Amygdala (tissue), 56 donors: Measurements from ENCODE around the gene LTO1.
"Not testable (repeated sequence)": the region's sequence is repeated elsewhere in the genome, so short reads cannot be mapped to it uniquely, and the experiment has no call there.

ENCODE experiments used
- DNase-seq, 56 donors: peaks; one replicate each; lab custom pipeline; 2025; lab: John Stamatoyannopoulos, UW

LTO1 gene

DNA sequence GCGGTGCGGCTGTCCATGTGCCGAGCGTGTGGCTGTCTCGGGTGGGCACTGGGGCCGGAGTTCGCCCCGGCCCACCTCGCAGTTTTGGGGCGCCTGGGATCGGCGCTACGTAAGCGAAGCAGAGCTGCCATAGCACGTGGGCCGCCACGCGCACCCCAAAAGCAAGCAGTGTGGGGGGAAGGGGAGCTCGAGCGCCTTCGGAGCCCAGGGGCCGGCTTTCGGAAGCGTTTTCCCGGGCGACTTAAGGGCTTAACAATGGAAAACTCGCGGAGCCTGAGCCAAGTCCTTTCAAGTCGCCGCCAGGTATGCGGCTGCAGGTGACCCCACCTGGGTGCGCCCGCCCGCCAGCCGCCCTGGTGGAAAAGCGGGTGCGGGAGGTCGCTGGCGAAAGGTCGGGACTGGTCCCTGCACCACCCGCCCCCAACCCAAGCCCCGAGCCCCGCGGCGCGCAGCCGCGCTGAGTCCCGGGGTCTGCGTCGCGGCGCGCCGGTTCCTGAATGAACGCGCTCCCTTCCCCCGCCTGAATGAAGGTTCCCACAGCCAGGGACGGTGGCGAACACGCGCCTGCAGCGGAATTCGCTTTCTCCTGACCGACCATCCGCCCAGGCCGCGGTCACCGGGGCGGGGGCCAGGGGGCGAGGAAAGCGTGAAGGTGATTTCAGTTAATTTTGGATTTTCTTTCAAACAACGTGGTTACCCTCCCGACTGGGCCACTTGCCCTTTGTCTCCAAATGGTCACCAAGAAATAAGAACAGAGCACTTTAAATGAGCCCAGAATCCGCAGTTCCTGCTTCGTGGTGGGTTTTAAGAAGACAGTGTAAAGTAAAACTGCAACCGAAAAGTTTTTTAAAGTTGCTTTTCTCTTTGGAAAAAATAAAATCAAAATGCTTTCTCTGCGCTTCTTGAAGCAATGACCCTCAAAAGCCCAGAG is 36.9 kb downstream of the LTO1 start:
- DNase-seq, result peak in 2 of 56 donors; percentile 15 to 41

DNA sequence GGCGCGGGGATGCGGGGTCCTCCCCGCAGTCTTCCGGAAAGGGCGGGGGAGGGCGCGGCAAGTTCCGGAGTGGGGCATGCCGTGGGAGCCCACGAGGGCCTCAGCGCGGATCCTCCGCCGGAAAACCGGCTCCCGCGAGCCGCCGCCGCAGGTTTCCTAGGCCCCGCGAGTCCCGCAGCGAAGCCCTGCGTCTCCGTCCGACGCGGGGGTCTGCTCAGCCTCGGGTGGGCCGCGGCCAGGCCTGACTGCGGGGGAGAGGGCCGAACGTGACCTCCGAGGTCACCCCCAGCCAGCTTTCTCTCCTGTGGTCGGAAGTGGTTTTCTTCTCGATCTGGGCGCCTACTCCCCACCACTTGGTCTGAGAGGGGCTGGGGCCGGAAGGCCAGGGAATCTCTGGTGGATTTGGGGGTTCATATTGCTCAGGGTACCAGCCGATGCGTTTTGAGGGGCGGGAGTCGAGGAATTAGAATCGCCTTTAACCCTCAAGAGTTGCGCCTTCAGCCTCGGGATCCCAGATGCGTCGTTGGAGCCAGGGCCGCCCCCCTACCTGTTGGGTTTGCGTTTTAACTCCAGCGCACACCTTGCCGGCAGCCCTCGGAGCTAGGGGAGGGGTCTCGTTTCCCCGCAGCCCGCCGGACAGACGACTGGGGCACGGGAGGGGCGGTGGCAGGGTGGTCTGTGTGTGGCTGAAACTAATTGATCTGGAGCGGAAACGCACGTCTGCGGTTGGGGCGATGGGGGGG is 37.8 kb downstream of the LTO1 start:
- DNase-seq, result no peak

DNA sequence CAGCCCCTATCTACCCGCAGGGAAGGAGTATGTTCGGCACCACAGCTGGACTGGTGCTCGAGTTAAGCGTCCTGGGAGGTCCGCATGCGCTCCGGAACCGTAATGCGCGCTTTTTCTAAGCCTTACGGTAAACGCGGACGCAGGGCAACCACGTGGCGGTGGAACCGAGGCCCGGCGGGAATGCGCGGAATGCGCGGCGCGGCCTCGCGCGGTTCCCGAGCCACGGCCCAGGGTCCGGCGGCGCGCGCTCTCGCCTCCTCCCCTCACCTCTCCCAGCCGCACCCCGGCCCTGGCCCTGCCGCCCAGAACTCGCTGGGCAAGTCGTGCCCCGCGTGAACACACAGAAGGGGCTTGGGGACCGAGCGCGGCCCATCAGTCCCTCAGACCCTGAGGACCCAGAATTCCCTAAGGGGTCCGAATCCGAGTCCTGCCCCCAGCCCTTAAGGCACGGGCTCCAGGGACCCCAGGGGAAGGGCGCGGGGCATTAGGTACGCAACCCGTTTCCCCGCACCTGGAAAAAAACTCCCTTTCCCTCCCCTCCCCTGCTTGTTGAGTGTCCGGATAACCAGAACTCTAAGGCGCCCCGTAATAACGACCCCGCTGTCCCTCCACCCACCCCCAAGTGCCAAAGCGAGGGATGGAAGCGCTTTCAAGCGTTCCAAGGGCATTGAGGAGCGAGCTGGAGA is 38.5 kb downstream of the LTO1 start:
- peak in 33 of 56 donors; percentile 10 to 64 (median 39) for DNase-seq

DNA sequence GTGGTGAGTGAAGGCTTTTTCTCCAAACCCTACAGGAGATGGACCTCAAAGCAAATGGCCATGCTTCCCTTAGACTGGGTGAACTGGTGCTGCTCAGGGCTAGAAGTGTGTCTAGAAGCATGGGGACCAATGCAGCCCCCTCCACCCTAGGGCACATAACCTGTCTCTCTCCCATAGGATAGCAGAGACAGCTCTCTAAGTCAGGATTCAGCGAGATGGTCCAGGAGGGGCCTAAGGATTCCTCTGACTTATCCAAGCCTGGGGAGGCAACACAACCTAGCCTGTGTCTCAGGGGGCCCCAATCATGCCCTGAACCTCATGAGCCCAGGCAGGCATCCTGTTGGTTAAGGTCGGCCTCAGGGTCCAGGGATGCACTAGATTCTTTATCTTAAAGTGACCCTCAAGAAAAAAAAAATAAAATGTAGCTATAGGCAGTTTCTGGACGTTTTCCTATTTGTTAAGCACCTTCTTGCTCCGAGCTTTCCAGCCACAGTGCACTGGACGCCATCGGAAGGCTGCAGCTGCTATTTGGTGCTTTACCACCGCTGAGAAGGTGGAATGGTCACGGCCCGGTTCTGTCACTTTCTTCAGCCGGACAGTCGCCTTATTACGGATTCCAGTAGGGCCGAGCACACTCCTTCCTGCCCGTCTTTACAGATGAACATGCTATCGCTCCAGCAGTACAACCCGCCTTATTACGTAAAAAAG is 39.2 kb downstream of the LTO1 start:
- no peak for DNase-seq

DNA sequence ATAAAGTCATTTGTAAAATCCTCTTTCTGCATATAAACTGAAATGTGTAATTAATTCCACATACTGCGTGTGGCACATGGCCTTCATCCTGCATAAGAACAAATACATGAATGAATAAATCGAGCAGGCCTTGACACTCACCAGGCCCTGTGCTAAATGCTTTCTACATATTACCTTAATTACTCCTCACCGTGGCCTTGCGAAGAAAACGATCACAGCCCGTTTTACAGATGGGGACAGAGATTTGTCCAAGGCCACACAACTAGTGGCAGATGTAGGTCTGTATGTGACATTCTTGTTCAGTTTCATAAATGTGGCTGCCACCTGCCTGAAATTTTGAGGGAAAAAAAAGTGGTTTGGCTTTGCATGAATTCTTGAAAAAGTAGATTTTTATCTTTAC is 40.0 kb downstream of the LTO1 start:
- DNase-seq, result no peak

DNA sequence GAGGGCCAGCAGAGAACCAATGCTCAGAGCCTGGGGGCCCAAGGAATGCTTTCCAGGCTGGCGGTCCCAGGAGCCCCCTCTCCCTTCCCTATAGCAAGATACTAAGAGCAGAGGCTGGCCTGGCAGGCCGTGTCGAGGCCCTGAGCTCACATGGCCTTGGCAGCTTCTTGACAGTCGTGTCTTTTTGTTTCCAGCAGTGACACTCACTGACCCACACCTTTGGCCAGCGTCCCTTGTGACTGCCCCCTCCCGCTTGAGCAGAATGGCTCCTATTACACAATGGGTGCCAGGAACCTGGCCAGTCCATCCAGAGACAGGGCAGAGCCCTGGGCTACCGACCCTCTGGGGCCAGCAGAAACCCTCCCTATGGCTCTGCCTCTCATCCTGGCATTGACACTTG is 40.6 kb downstream of the LTO1 start:
- no peak for DNase-seq

DNA sequence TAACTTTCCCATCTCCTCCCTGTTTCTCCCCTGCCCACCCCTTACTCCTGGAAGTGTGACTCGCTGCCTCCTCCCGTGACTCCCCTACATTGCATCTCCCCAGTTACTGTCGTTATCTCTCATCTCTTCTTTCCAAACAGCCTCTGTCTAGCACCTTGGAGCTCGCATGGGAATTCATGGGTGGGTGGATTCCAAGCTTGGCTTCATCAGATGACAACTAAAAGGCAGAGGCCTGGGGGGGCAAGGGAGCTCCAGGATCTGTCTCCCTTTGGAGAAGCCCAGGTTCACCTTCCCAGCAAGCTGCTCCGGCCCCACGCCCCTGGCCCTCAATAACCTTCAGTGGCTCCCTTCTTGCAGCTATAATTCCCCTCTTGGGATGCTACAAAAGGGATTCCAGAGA is 41.1 kb downstream of the LTO1 start:
- DNase-seq, result no peak

DNA sequence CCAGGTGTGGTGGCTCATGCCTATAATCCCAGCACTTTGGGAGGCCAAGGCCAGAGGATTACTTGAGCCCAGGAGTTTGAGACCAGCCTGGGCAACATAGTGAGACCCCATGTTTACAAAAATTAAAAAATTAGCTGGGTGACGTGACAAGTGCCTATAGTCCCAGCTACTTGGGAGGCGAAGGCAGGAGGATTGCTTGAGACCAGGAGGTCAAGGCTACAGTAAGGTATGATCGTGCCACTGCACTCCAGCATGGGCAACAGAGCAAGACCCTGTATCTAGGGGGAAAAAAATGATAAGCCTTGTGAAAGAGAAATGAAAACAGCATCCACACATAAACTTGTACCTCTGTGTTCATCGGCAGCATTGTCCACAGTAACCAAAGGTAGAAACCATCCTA is 42.3 kb downstream of the LTO1 start:
- no peak for DNase-seq

DNA sequence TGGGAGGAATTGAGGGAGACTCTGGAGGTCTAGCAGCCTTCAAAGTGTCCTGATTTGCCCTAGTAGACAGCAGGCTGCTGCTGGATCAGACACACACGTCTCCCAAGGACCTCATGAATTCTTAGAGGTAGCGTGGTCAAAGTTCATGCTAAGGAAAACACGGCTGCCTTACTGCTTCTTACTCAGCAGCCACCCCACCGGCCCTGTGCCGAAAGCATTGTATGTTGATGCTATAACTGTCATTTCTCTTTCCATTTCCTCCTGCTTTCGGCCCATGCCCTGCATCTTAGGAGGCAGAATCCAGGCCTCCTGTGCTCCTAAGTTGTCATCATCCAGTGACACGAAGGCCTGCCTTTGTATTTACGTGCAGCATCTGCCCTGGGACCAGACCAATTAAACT is 44.7 kb downstream of the LTO1 start:
- DNase-seq, result no peak

DNA sequence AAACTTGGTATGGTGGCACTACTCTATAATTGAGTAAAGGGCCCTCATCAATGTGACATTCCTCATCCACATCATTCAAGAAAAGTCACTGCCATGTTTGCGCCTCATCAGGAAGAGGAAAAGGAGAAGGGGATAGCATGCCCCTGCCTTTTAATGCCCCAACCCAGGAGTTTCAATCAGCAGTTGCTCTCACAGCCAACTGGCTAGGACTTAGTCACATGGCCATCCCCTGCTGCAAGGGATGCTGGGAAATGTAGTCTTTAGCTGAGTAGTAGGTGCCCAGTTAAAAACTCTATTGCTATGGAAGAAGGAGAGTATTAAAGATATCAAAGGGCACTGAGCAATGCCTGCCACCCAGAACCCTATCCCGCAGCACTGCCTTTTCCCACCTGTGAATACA is 45.1 kb downstream of the LTO1 start:
- no peak for DNase-seq

DNA sequence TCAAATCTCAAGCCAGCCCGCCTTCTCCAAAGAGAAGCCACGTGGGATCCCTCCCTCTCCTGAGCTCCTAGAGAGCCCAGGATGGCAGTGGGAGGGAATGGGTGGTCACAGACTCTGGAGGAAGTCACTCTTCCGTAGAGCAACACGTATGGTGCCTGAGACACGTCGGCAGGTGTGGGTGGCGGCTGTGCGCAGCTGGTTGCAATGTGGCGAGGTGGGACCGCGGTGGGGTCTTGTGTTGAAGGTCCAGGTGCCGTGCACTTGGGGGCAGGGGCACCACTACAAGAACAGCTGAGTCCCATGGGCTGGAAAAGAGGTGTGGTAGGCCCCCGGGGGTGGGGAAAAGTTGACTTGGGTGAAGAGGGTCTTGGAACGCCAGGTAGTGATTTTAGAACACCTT is 47.6 kb downstream of the LTO1 start:
- DNase-seq, result no peak

DNA sequence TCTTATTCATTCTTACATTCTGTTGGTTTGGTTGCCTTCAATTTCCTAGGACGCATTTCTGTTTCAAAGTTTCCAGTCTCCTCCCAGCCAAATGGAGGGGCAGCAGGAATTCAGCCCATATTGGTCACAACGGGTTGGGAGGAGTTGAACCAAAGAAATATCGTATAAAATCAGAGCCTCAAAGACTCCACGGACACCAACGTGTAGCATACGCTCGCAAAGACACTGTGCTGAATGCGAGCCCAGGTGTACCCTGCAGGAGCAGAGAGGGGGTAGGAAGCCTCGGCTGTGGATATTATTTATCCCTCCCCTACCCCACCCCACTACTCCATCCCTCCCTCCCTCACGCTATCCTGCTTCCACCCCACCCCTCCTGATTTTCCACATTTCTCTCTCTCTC is 49.7 kb downstream of the LTO1 start:
- DNase-seq, result no peak

DNA sequence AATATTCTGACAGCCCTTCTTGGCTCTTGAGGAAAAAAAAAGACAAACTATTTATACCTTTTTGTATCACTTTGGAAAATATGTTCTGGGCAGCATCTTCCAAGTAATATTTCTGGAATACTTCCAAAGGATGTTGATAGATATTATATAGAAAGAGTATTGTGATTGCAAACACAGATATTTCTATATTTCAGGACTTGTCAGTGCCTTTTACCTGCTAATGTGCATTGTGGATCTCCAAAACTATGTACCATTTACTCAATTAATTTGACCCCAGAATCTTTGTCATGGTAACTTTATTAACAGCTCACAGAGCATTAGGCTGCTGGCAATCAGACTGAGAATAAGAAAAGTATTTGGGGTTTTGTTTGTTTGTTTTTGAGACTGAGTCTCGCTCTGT is 50.9 kb downstream of the LTO1 start:
- DNase-seq, result no peak

DNA sequence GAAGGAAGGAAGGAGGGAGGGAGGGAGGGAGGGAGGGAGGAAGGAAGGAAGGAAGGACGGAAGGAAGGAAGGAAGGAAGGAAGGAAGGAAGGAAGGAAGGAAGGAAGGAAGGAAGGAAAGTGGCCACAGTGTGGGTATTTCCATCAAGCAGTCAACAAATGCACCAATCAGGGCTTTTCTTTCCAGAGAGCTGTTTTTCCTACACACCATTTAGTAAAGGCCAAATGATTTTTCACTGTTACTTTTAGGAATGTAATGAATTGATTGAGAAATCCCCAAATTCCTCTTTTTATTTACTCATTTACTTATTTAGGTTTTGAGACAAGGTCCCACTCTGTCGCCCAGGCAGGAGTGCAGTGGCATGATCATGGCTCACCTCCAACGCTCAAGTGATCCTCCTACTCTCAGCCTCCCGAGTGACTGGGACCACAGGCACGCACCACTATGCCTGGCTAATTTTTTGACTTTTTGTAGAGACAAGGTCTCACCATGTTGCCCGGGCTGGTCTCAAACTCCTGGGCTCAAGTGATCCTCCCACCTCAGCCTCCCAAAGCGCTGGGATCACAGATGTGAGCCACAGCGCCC is 53.0 kb downstream of the LTO1 start:
- DNase-seq, result not testable (repeated sequence)

DNA sequence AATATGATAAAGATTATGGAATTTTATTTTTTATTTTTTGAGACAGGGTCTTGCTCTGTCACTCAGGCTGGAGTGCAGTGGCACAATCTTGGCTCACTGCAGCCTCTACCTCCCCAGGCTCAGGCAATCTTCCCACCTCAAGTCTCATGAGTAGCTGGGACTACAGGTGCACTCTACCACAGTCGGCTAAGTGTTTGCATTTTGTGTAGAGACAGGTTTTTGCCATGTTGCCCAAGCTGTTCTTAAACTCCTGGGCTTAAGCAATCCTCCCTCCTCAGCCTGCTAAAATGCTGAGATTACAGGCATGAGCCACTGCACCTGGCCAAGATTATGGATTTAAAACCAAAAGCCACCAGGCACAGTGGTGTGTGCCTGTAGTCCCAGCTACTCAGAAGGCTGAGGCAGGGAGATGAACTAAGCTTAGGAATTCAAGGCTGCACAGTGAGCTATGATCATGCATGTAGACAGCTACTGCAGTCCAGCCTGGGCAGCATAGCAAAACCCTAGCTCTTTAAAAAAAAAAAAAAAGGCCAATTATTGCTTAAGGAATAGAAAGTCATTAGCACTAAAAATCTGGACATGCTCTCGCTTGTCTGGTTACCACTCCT is 54.4 kb downstream of the LTO1 start:
- no peak for DNase-seq

DNA sequence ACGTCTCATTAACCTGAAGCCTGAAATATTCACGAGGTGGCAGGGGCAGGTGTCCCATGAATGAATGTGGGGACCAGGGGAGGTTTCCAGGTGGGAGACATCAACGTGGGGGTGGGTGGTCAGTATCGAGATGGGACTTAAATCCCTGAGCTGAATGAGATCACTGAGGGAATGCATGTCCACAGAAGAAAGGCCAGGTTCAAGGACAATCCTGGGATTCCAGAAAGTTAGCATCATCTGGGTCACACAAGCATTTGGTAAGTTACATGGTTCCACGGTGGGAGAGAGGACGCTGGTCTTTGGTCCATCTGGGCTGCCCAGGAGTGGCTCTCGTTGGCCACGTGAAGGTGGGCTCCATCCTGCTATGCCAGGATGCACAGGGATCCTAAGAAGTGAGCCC is 56.9 kb downstream of the LTO1 start:
- no peak for DNase-seq

DNA sequence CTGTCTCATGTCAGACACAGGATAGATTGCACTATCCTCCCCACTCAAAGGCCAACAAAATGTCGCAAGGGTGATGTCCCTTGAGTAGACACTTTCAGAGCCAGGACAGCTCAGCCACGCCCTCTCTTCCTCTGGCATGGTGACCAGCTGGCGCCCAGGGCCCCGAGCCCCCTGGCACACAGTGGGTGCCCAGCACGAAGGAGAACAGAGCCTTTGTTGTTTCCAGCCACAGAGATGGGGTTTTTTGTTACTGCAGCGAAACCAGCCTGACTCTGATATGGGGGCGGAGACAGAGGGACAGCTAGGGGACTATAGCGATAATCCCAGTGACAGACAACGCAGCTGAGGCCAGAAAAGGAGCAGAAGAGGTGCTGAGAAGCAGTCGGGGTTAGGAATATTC is 57.5 kb downstream of the LTO1 start:
- DNase-seq, result no peak

DNA sequence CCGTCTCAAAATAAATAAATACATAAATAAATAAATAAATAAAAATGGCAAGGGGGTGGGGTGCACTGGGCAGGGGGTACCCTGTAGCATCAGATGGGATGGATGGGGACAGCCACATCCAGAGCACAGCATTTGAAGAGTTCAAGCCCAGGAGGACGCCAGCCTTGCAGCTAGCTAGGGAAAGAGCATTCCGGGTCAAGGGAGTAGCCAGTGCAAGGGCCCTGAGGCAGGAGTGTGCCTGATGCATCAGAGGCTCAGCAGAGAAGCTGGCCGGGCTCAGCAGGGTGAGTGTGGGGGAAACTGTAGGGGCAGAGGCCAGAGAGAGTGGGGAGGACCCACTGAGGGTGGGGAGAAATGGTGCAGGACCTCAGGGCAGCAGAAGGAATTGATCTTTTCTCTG is 57.9 kb downstream of the LTO1 start:
- no peak for DNase-seq
